CD4-positive, alpha-beta memory T cell (primary cell): ENCODE measurements around the gene HSF5. TPM values are rescaled to one million over a fixed set of nuclear protein-coding genes. Genes with fewer than 3 reads are reported as not detected.

Experiments used
- CTCF ChIA-PET: fragments of 350-600 bp; sonication (Branson Sonifier 250); formaldehyde crosslinking; loops from one replicate; lab custom pipeline; 2021; ENCODE audit warnings: inconsistent platforms; ENCODE audit not compliant: partially characterized antibody; lab: Charles Lee
- POLR2A ChIA-PET: fragments of 350-600 bp; sonication (Branson Sonifier 250); formaldehyde crosslinking; loops from one replicate; lab custom pipeline; 2021; ENCODE audit not compliant: partially characterized antibody; lab: Charles Lee
- DNase-seq, 5 donors: peaks; one replicate each; pipeline versions ENCODE4 v3.0.0 to v3.0.0-alpha.2; 2020 to 2022; ENCODE audit warnings: mixed read lengths in 1 of 5
- H3K27ac ChIP-seq: one replicate; pipeline ENCODE4 v1.7.0; 2013; ENCODE audit warnings: low read depth, low read length
- H3K27me3 ChIP-seq: 2 replicates; pipeline ENCODE4 v1.7.0; 2013; ENCODE audit warnings: mild to moderate bottlenecking, low read length, moderate library complexity; ENCODE audit not compliant: insufficient read depth
- H3K36me3 ChIP-seq: 2 replicates; pipeline ENCODE4 v1.7.0; 2013; ENCODE audit warnings: mild to moderate bottlenecking, low read length, moderate library complexity; ENCODE audit not compliant: insufficient read depth
- H3K4me1 ChIP-seq: 2 replicates; pipeline ENCODE4 v1.7.0; 2013; ENCODE audit warnings: mild to moderate bottlenecking, low read length, moderate library complexity; ENCODE audit not compliant: insufficient read depth
- H3K4me3 ChIP-seq, 2 donors: one replicate each; pipeline ENCODE4 v1.7.0; 2013; ENCODE audit warnings: low read length in 2 of 2, mild to moderate bottlenecking in 1 of 2
- H3K9me3 ChIP-seq, 2 donors: one replicate each; pipeline ENCODE4 v1.7.0; 2013; ENCODE audit warnings: low read length in 2 of 2, control low read depth in 1 of 2; ENCODE audit not compliant: control insufficient read depth in 1 of 2
- H3K27ac Mint-ChIP-seq, 7 donors: one replicate each; pipeline ENCODE4 v1.8.0; 2020 to 2021; ENCODE audit warnings: mixed read lengths in 7 of 7, mild to moderate bottlenecking in 6 of 7, inconsistent platforms in 3 of 7, moderate library complexity in 3 of 7
- H3K27me3 Mint-ChIP-seq, 2 donors: one replicate each; pipeline ENCODE4 v1.8.0; 2020 to 2021; ENCODE audit warnings: mixed read lengths in 2 of 2
- H3K36me3 Mint-ChIP-seq, 2 donors: one replicate each; pipeline ENCODE4 v1.8.0; 2020 to 2021; ENCODE audit warnings: mixed read lengths in 2 of 2, inconsistent platforms in 1 of 2, mild to moderate bottlenecking in 1 of 2
- H3K4me1 Mint-ChIP-seq, 4 donors: one replicate each; pipeline ENCODE4 v1.8.0; 2020 to 2021; ENCODE audit warnings: mixed read lengths in 4 of 4, mild to moderate bottlenecking in 1 of 4
- H3K4me3 Mint-ChIP-seq, 8 donors: one replicate each; pipeline ENCODE4 v1.8.0; 2020 to 2021; ENCODE audit warnings: mixed read lengths in 8 of 8, mild to moderate bottlenecking in 7 of 8, moderate library complexity in 6 of 8, inconsistent platforms in 3 of 8
- H3K9me3 Mint-ChIP-seq, 8 donors: one replicate each; pipeline ENCODE4 v1.8.0; 2020 to 2021; ENCODE audit warnings: mixed read lengths in 8 of 8, mild to moderate bottlenecking in 5 of 8, inconsistent platforms in 3 of 8, moderate library complexity in 1 of 8
- intact Hi-C: fragments of 100-400 bp; cut with micrococcal nuclease; formaldehyde crosslinking; loops from one replicate; pipeline ENCODE4 v1.15.1; 2023
- polyA plus RNA-seq, 2 donors: library from polyadenylated mRNA; unstranded; fragments of 300-500 nt; fragmentation: Illumina TruSeq; gene quantifications; one replicate each; pipeline ENCODE4 v1.2.3, GENCODE V29; 2021
- total RNA-seq, 2 experiments: library from RNA; stranded (reverse); gene quantifications; one replicate each; pipeline ENCODE4 v1.2.3, GENCODE V29; 2021

The HSF5 gene
- total and polyA plus RNA-seq, 4 experiments from 2014 or later = 0.84 to 2.4 (median 1.7) TPM

GRCh38 chr17:58533616-58534188 lies 45.5 kb upstream of the HSF5 start:
- H3K36me3 Mint-ChIP-seq = no peaks in the 10 kb centered on the region
- DNase-seq = no peak
- H3K27ac Mint-ChIP-seq = no peak overlapping the region
- intact Hi-C loops = no loop called here
- ChIA-PET POLR2A (interaction anchor here (1.2 kb wide), 1 partner anchor 15 kb away, joined by 4 read pairs; no protein-coding TSS in a partner anchor), CTCF (interaction anchor here (1.0 to 2.7 kb wide), 2 partner anchors 15 to 45 kb away, joined by 3 to 11 read pairs; no protein-coding TSS in a partner anchor)
- H3K4me1 ChIP-seq = peaks cover 11% of the 10 kb centered on the region
- H3K9me3 Mint-ChIP-seq = no peaks in the 10 kb centered on the region
- H3K36me3 ChIP-seq = no peaks in the 10 kb centered on the region
- H3K27me3 Mint-ChIP-seq = peaks cover 0 to 6% of the 10 kb centered on the region in 2 donors
- no peak overlapping the region for H3K27ac ChIP-seq
- no peak overlapping the region for H3K4me3 ChIP-seq
- H3K4me1 Mint-ChIP-seq = peaks cover 0 to 4% (median 0%) of the 10 kb centered on the region in 4 donors
- H3K9me3 ChIP-seq = no peaks in the 10 kb centered on the region
- H3K4me3 Mint-ChIP-seq = peak overlapping the region in 1 of 8 donors; percentile 67
- no peaks in the 10 kb centered on the region for H3K27me3 ChIP-seq

- intact Hi-C loops = loop anchor here (1.0 kb wide), 1 partner anchor 14 kb away; no protein-coding TSS in a partner anchor
- Histone ChIP-seq H3K27me3 (no peaks in the 10 kb centered on the region), H3K27ac (no peak overlapping the region), H3K4me3 (no peak overlapping the region), H3K9me3 (no peaks in the 10 kb centered on the region), H3K4me1 (peaks cover 11% of the 10 kb centered on the region), H3K36me3 (no peaks in the 10 kb centered on the region)
- POLR2A ChIA-PET = interaction anchor here (1.0 to 4.9 kb wide), 3 partner anchors 14 to 99 kb away, joined by 3 to 30 read pairs (median 5); no protein-coding TSS in a partner anchor
- Mint-ChIP-seq H3K27ac (peak overlapping the region in 1 of 7 donors; percentile 53), H3K4me1 (peaks cover 0 to 4% (median 0%) of the 10 kb centered on the region in 4 donors), H3K4me3 (peak overlapping the region in 7 of 8 donors; percentile 48 to 75 (median 72)), H3K9me3 (no peaks in the 10 kb centered on the region), H3K36me3 (no peaks in the 10 kb centered on the region), H3K27me3 (peaks cover 0 to 5% of the 10 kb centered on the region in 2 donors)
- CTCF ChIA-PET = interaction anchor here (2.7 kb wide), 1 partner anchor 14 kb away, joined by 11 read pairs; no protein-coding TSS in a partner anchor
- no peak for DNase-seq
Measured at GRCh38 chr17:58532555-58532951, 44.3 kb upstream of the HSF5 start.

- H3K4me3 Mint-ChIP-seq = peak overlapping the region; percentile 61 to 75 (median 70)
- CTCF ChIA-PET = interaction anchor here (2.7 kb wide), 1 partner anchor 13 kb away, joined by 11 read pairs; no protein-coding TSS in a partner anchor
- H3K36me3 Mint-ChIP-seq = no peaks in the 10 kb centered on the region
- intact Hi-C loops = loop anchor here (1.0 kb wide), 1 partner anchor 14 kb away; no protein-coding TSS in a partner anchor
- no peaks in the 10 kb centered on the region for H3K36me3 ChIP-seq
- peaks cover 0 to 5% of the 10 kb centered on the region in 2 donors for H3K27me3 Mint-ChIP-seq
- peak in 4 of 5 donors; percentile 55 to 64 (median 60) for DNase-seq
- peaks cover 11% of the 10 kb centered on the region for H3K4me1 ChIP-seq
- H3K9me3 ChIP-seq = no peaks in the 10 kb centered on the region
- H3K27ac Mint-ChIP-seq = peak overlapping the region in 1 of 7 donors; percentile 42
- H3K9me3 Mint-ChIP-seq = no peaks in the 10 kb centered on the region
- H3K4me3 ChIP-seq = peak overlapping the region in 1 of 2 donors; percentile 33
- H3K27me3 ChIP-seq = no peaks in the 10 kb centered on the region
- peaks cover 0 to 4% (median 0%) of the 10 kb centered on the region in 4 donors for H3K4me1 Mint-ChIP-seq
- no peak overlapping the region for H3K27ac ChIP-seq
- POLR2A ChIA-PET = interaction anchor here (1.0 to 4.9 kb wide), 4 partner anchors 13 to 100 kb away, joined by 3 to 30 read pairs (median 8); partner anchors contain the start of gene MTMR4
Measured at GRCh38 chr17:58531661-58532554, 43.7 kb upstream of the HSF5 start.

GRCh38 chr17:58531122-58531521 lies 42.9 kb upstream of the HSF5 start:
- CTCF ChIA-PET = interaction anchor here (0.6 to 0.7 kb wide), 2 partner anchors 12 to 185 kb away, joined by 3 read pairs; no protein-coding TSS in a partner anchor
- H3K27me3 ChIP-seq = no peaks in the 10 kb centered on the region

GRCh38 chr17:58530655-58531054 lies 42.4 kb upstream of the HSF5 start:
- H3K4me1 Mint-ChIP-seq = peaks cover 0 to 4% (median 0%) of the 10 kb centered on the region in 4 donors
- H3K27me3 Mint-ChIP-seq = peaks cover 0 to 5% of the 10 kb centered on the region in 2 donors
- H3K9me3 ChIP-seq = no peaks in the 10 kb centered on the region
- ChIA-PET POLR2A (interaction anchor here (0.7 to 4.9 kb wide), 2 partner anchors 12 to 43 kb away, joined by 3 to 30 read pairs; no protein-coding TSS in a partner anchor), CTCF (interaction anchor here (0.6 to 0.7 kb wide), 2 partner anchors 12 to 186 kb away, joined by 3 read pairs; no protein-coding TSS in a partner anchor)
- intact Hi-C loops = no loop called here
- no peak overlapping the region for H3K4me3 ChIP-seq
- H3K27me3 ChIP-seq = no peaks in the 10 kb centered on the region
- no peak overlapping the region for H3K27ac ChIP-seq
- no peak overlapping the region for H3K27ac Mint-ChIP-seq
- H3K9me3 Mint-ChIP-seq = no peaks in the 10 kb centered on the region
- H3K4me3 Mint-ChIP-seq = peak overlapping the region in 7 of 8 donors; percentile 40 to 74 (median 64)
- H3K4me1 ChIP-seq = peaks cover 11% of the 10 kb centered on the region
- DNase-seq = no peak
- no peaks in the 10 kb centered on the region for H3K36me3 ChIP-seq
- no peaks in the 10 kb centered on the region for H3K36me3 Mint-ChIP-seq

More at GRCh38 chr17:58531122-58531521, 42.9 kb upstream of the HSF5 start:
- H3K36me3 Mint-ChIP-seq = no peaks in the 10 kb centered on the region
- no peaks in the 10 kb centered on the region for H3K9me3 ChIP-seq
- peaks cover 11% of the 10 kb centered on the region for H3K4me1 ChIP-seq
- H3K4me1 Mint-ChIP-seq = peaks cover 0 to 4% (median 0%) of the 10 kb centered on the region in 4 donors
- no peak overlapping the region for H3K27ac Mint-ChIP-seq
- POLR2A ChIA-PET = interaction anchor here (1.4 to 4.9 kb wide), 2 partner anchors 13 to 16 kb away, joined by 11 to 30 read pairs; partner anchors contain the start of gene MTMR4
- intact Hi-C loops = no loop called here
- no peaks in the 10 kb centered on the region for H3K9me3 Mint-ChIP-seq
- no peaks in the 10 kb centered on the region for H3K36me3 ChIP-seq
- H3K27me3 Mint-ChIP-seq = peaks cover 0 to 5% of the 10 kb centered on the region in 2 donors
- peak overlapping the region; percentile 40 to 74 (median 62) for H3K4me3 Mint-ChIP-seq
- H3K27ac ChIP-seq = no peak overlapping the region
- no peak for DNase-seq
- peak overlapping the region in 1 of 2 donors; percentile 29 for H3K4me3 ChIP-seq

GRCh38 chr17:58529275-58529674 lies 41.1 kb upstream of the HSF5 start:
- H3K27ac ChIP-seq = no peak overlapping the region
- H3K36me3 ChIP-seq = no peaks in the 10 kb centered on the region
- no peak for DNase-seq
- no peaks in the 10 kb centered on the region for H3K36me3 Mint-ChIP-seq
- H3K9me3 ChIP-seq = no peaks in the 10 kb centered on the region
- peaks cover 11% of the 10 kb centered on the region for H3K4me1 ChIP-seq
- intact Hi-C loops = no loop called here
- H3K27me3 ChIP-seq = no peaks in the 10 kb centered on the region
- H3K4me1 Mint-ChIP-seq = peaks cover 0 to 4% (median 0%) of the 10 kb centered on the region in 4 donors
- CTCF ChIA-PET = interaction anchor here (1.0 to 3.0 kb wide), 2 partner anchors 10 to 48 kb away, joined by 3 to 14 read pairs; no protein-coding TSS in a partner anchor
- no peak overlapping the region for H3K4me3 ChIP-seq
- H3K4me3 Mint-ChIP-seq = no peak overlapping the region
- H3K27me3 Mint-ChIP-seq = peaks cover 0 to 3% of the 10 kb centered on the region in 2 donors
- POLR2A ChIA-PET = interaction anchor here (4.9 kb wide), 1 partner anchor 11 kb away, joined by 30 read pairs; no protein-coding TSS in a partner anchor
- no peaks in the 10 kb centered on the region for H3K9me3 Mint-ChIP-seq
- H3K27ac Mint-ChIP-seq = no peak overlapping the region
